ENCODE results near the gene ULBP3. TPM values are rescaled to one million over a fixed set of nuclear protein-coding genes. Genes with fewer than 3 reads are reported as not detected.

ULBP3 gene
- polyA plus RNA-seq, 1 donor from 2014 or later: 2.2 TPM

DNA sequence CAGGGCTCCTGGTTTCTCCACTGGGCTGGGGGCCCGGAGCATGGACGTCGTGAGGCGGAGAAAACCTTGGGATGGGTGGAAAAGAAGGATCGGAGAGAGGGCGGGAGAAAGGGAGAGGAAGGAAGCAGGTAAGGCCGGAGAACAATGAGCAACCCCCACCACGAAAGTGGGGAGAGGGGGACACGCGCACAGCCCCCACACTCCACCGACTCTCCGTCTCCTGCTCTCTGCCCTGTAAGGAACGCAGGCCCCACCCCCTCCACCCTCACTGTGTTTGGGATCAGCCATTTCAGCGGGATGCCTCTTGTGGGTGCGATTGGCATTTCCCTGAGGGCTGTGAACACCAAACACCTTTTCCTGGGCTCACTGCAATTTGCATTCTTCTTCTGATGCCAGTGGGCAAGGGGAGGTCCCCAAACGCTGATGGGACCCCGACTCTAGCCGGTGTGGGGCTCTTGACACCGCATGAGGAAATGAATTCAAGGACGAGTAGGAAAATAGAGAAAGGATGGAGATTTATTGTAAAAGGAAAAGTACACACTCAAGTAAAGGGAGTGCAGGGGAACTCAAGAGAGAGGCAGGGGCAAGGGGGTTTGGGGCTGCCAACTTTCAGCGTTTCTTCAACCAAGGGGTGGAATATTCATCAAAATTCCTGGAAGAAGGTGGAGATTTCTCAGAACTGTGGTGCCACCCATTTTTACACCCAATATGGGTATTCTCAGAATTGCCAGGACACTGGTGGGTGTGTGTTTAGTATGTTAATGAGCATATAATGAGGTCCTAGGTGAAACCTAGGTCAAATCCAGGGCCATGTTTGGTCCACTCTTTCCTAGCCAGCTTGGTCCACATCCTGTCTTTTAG is 30.5 kb downstream of the ULBP3 start:
- Histone ChIP-seq H2AFZ (ENCODE audit: low read depth, low read length) (no peak overlapping the region), H3K79me2 (replicated peaks; ENCODE audit: insufficient read depth, low read length) (no peaks in the 10 kb centered on the region), H3K9ac (ENCODE audit: low read length) (no peak overlapping the region), H4K20me1 (ENCODE audit: insufficient read depth) (no peaks in the 10 kb centered on the region), H3K4me2 (ENCODE audit: low read length) (no peak overlapping the region), H3K36me3 (ENCODE audit: insufficient read depth, low read length) (no peaks in the 10 kb centered on the region), H3K27me3 (ENCODE audit: insufficient read depth, low read depth, low read length) (peaks cover 75% of the 10 kb centered on the region), H3K27ac (ENCODE audit: low read length) (no peak overlapping the region), H3F3A (ENCODE audit: insufficient read depth, low read length, poor library complexity, severe bottlenecking) (no peaks in the 10 kb centered on the region), H3K9me2 (ENCODE audit: insufficient read depth, low read length) (no peaks in the 10 kb centered on the region), H3K4me3 (ENCODE audit: low read length) (peak overlapping the region; percentile 45), H3K9me3 (ENCODE audit: low read length) (no peaks in the 10 kb centered on the region)
- TF ChIP-seq SMC3 (conservative IDR thresholded peaks at IDR 0.05; ENCODE audit: poor library complexity) (no peak), EP300 (conservative IDR thresholded peaks at IDR 0.05; ENCODE audit: poor library complexity, severe bottlenecking) (no peak), TAF1 (IDR thresholded peaks at IDR 0.05; ENCODE audit: low read depth) (no peak)

GRCh38 chr6:150037526-150038201 is 31.3 kb downstream of the ULBP3 start:
- Histone ChIP-seq H3K9me3 (ENCODE audit: low read length) (no peaks in the 10 kb centered on the region), H3K27ac (ENCODE audit: low read length) (no peak overlapping the region), H3K79me2 (replicated peaks; ENCODE audit: insufficient read depth, low read length) (no peaks in the 10 kb centered on the region), H3K9ac (ENCODE audit: low read length) (no peak overlapping the region), H4K20me1 (ENCODE audit: insufficient read depth) (no peaks in the 10 kb centered on the region), H2AFZ (ENCODE audit: low read depth, low read length) (no peak overlapping the region), H3K9me2 (ENCODE audit: insufficient read depth, low read length) (no peaks in the 10 kb centered on the region), H3K36me3 (ENCODE audit: insufficient read depth, low read length) (no peaks in the 10 kb centered on the region), H3K4me2 (ENCODE audit: low read length) (no peak overlapping the region), H3K27me3 (ENCODE audit: insufficient read depth, low read depth, low read length) (peaks cover 77% of the 10 kb centered on the region), H3K4me3 (ENCODE audit: low read length) (peak overlapping the region; percentile 45), H3F3A (ENCODE audit: insufficient read depth, low read length, poor library complexity, severe bottlenecking) (no peaks in the 10 kb centered on the region)
- TF ChIP-seq EZH2 (IDR thresholded peaks at IDR 0.05; ENCODE audit: borderline replicate concordance, insufficient read depth, low read length, poor library complexity, severe bottlenecking) (no peak), MXI1 (conservative IDR thresholded peaks at IDR 0.05; ENCODE audit: poor library complexity, severe bottlenecking) (no peak), EP300 (conservative IDR thresholded peaks at IDR 0.05; ENCODE audit: poor library complexity, severe bottlenecking) (no peak), POLR2AphosphoS5 (IDR thresholded peaks at IDR 0.05) (no peak), SMC3 (conservative IDR thresholded peaks at IDR 0.05; ENCODE audit: poor library complexity) (no peak), TAF1 (IDR thresholded peaks at IDR 0.05; ENCODE audit: low read depth) (no peak), RAD21 (conservative IDR thresholded peaks at IDR 0.05) (no peak)
- TF ChIP-seq, protein P1, sequence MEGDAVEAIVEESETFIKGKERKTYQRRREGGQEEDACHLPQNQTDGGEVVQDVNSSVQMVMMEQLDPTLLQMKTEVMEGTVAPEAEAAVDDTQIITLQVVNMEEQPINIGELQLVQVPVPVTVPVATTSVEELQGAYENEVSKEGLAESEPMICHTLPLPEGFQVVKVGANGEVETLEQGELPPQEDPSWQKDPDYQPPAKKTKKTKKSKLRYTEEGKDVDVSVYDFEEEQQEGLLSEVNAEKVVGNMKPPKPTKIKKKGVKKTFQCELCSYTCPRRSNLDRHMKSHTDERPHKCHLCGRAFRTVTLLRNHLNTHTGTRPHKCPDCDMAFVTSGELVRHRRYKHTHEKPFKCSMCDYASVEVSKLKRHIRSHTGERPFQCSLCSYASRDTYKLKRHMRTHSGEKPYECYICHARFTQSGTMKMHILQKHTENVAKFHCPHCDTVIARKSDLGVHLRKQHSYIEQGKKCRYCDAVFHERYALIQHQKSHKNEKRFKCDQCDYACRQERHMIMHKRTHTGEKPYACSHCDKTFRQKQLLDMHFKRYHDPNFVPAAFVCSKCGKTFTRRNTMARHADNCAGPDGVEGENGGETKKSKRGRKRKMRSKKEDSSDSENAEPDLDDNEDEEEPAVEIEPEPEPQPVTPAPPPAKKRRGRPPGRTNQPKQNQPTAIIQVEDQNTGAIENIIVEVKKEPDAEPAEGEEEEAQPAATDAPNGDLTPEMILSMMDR (IDR thresholded peaks at IDR 0.05; ENCODE audit: poor library complexity, severe bottlenecking): no peak
- TF ChIP-seq, protein P2, sequence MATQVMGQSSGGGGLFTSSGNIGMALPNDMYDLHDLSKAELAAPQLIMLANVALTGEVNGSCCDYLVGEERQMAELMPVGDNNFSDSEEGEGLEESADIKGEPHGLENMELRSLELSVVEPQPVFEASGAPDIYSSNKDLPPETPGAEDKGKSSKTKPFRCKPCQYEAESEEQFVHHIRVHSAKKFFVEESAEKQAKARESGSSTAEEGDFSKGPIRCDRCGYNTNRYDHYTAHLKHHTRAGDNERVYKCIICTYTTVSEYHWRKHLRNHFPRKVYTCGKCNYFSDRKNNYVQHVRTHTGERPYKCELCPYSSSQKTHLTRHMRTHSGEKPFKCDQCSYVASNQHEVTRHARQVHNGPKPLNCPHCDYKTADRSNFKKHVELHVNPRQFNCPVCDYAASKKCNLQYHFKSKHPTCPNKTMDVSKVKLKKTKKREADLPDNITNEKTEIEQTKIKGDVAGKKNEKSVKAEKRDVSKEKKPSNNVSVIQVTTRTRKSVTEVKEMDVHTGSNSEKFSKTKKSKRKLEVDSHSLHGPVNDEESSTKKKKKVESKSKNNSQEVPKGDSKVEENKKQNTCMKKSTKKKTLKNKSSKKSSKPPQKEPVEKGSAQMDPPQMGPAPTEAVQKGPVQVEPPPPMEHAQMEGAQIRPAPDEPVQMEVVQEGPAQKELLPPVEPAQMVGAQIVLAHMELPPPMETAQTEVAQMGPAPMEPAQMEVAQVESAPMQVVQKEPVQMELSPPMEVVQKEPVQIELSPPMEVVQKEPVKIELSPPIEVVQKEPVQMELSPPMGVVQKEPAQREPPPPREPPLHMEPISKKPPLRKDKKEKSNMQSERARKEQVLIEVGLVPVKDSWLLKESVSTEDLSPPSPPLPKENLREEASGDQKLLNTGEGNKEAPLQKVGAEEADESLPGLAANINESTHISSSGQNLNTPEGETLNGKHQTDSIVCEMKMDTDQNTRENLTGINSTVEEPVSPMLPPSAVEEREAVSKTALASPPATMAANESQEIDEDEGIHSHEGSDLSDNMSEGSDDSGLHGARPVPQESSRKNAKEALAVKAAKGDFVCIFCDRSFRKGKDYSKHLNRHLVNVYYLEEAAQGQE (IDR thresholded peaks at IDR 0.05; ENCODE audit: borderline replicate concordance): no peak
